NCI-H1092 (cell line): ENCODE data around the gene HCN2.
"Not testable (repeated sequence)": the region's sequence is repeated elsewhere in the genome, so short reads cannot be mapped to it uniquely, and the experiment has no call there.

Source experiments
- DNase-seq: peaks from one replicate; lab custom pipeline; 2025; lab: John Stamatoyannopoulos, UW

Gene HCN2

DNA sequence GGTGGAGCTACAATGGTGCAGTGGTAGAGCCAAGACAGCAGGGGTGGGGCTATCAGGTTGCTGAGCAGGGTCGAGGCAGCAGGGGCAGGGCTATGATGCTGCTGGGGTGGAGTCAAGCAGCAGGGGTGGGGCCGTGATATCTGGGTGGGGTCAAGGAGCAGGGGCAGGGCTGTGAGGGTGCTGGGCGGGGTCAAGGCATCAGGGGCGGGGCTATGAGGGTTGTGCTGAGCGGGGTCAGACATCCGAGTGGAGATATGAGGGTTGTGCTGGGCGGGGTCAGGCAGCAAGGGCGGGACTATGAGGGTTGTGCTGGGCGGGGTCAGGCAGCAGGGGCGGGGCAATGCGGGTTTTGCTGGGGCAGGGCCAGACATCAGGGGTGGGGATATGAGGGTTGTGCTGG is 14.7 kb downstream of the HCN2 start:
- DNase-seq: no peak

DNA sequence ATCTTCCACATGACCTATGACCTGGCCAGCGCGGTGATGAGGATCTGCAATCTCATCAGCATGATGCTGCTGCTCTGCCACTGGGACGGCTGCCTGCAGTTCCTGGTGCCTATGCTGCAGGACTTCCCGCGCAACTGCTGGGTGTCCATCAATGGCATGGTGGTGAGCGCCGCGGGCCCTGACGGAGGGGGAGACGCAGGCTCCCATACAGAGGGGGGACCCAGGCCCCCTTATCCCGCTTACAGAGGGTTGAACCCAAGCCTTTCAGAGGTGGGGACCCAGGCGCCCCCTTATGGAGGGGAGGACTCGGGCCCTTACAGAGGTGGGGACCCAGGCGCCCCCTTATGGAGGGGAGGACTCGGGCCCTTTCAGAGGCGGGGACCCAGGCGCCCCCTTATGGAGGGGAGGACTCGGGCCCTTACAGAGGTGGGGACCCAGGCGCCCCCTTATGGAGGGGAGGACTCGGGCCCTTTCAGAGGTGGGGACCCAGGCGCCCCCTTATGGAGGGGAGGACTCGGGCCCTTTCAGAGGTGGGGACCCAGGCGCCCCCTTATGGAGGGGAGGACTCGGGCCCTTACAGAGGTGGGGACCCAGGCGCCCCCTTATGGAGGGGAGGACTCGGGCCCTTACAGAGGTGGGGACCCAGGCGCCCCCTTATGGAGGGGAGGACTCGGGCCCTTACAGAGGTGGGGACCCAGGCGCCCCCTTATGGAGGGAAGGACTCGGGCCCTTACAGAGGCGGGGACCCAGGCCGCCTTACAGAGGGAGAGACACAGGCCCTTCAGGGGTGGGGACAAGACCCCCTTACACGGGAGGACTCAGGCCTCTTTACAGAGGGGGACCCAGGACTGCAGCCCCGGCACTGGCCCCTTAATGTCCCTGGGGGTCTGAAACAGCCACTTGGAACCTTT is 15.6 kb downstream of the HCN2 start:
- not testable (repeated sequence) for DNase-seq

- no peak for DNase-seq
These were observed 17.8 kb downstream of the HCN2 start for GRCh38 chr19:607301-608154.

GRCh38 chr19:608155-609003 is 18.7 kb downstream of the HCN2 start:
- DNase-seq: no peak

DNA sequence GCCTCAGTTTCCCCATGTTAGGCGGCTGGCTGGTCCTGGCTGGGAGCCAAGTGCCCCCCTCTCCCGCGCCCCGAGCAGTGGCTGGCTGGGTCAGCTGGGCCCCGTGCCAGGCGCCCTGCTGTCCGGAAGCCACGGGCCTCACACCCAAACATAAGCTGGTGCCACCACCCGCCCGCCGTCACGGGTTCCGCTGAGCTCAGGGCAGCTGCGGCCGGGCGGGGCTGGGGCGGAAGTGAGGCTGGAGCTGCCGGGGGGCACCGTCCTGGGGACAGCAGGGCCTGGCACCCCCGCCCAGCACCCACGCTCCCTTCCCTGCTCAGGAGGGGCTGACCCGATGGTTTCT is 19.3 kb downstream of the HCN2 start:
- DNase-seq: no peak

GRCh38 chr19:610071-610800 is 20.6 kb downstream of the HCN2 start:
- DNase-seq: no peak

DNA sequence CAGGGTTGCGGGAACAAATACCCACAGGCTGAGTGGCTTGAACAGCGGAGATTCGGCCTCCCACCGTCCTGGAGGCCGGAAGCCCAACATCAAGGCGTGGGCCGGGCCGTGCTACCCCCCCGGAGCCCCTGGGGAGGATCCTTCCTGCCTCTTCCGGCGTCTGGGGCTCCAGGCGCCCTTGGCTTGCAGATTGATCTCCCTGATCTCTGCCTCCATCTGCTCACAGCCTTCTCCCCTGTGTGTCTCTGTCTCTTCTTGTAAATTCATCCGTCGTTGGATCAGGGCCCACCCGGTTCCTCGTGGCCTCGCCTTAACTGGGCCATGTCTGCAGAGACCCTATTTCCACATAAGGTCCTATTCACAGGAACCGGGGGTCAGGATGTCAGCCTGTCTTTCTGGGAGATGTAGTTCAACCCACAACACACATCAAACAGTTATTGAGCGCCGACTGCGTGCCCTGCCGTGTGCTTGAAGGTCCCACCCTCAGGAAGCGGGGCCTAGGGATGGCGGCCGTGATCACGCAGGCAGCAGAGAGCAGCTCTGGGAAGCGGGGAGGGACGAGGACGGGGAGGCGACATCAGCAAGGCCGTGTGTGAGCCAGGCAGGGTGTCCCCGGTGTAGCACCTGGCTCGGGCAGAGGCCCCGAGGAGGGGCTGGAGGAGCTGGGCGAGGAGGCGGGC is 21.3 kb downstream of the HCN2 start:
- no peak for DNase-seq

GRCh38 chr19:611481-611868 is 21.8 kb downstream of the HCN2 start:
- no peak for DNase-seq

- DNase-seq: no peak
These were observed 23.3 kb downstream of the HCN2 start for GRCh38 chr19:612941-613340.

DNA sequence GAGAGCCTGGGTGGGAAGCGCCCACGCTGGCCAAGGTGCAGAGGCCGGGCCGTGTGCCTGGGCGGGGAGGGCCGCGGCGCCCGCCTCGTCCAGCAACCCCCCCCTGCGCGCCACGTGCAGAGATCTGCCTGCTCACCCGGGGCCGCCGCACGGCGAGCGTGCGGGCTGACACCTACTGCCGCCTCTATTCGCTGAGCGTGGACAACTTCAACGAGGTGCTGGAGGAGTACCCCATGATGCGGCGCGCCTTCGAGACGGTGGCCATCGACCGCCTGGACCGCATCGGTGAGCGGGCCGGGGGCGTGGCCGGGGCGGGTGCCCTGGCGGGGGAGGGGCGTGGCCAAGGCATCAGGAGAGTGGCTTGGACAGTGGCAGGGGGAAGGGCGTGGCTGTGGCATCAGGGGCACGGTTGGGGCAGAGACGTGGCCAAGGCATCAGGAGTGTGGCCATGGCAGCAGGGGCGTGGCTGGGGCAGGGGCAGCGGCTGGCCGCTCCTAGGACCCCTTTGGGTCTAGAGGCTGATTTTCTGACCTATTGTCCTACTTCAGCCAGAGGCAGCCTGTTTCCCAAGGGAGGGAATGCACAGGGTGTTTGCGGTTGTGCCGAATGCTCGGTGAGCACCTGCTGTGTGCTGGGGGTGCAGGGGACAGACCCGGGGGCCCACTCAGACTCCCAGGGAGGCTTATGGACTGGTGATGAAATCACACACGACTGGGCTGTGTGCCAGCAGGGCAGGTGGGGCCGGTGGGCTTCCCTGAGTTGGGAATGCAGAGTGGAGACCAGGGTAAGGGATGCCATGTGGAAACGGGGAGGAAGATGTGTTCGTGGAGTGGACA is 24.3 kb downstream of the HCN2 start:
- no peak for DNase-seq

DNA sequence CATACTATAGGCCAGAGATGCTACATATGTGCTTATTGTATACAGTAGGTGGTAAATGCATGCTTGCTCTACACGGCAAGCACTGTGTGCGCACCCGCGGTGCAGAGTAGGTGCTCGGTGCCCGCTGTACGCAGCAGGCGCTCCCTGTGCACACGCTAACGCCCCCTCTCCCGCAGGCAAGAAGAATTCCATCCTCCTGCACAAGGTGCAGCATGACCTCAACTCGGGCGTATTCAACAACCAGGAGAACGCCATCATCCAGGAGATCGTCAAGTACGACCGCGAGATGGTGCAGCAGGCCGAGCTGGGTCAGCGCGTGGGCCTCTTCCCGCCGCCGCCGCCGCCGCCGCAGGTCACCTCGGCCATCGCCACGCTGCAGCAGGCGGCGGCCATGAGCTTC is 25.9 kb downstream of the HCN2 start:
- DNase-seq: no peak

- no peak for DNase-seq
These were observed 26.5 kb downstream of the HCN2 start for GRCh38 chr19:616062-616700.

GRCh38 chr19:616747-617526 is 27.3 kb downstream of the HCN2 start:
- no peak for DNase-seq

- no peak for DNase-seq
These were observed 28.0 kb downstream of the HCN2 start for GRCh38 chr19:617551-618246.

- DNase-seq: no peak
These were observed 28.6 kb downstream of the HCN2 start for GRCh38 chr19:618247-618619.

DNA sequence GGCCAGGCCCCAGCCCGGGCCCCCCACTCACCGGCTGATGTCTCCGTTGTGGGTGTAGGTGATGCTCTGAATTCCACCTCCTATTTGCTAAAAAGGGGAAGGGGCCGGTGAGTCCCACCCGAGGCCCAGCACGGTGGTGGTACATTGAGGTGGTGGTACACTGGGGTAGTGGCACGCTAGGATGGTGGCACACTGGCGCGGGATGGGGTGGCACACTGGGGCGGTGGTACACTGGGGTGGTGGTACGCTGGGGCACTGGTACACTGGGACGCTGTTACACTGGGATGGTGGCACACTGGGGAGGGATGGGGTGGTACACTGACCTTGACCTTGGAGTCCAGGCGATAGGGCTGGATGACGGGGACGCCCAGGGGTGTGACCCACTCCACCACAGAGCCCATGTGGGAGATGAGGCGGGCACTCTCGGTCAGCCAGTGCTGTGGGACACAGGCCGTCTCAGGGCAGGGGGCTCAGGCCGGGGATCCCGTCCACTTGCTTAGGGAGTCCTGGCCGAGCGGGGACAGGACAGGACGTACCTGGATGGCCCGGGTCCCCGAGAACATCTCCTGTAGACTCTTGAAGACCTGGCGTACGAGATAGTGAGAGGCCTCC is 29.1 kb downstream of the HCN2 start:
- DNase-seq: no peak

- DNase-seq: no peak
These were observed 29.8 kb downstream of the HCN2 start for GRCh38 chr19:619286-620002.
